Mucosa of rectum (tissue), 2 donors: Measurements from ENCODE around the gene DNAJA4.

Source experiments
- H3K27ac ChIP-seq, 2 donors: one replicate each; pipeline ENCODE4 v1.7.0; 2013; ENCODE audit warnings: inconsistent platforms in 2 of 2, low read depth in 2 of 2, low read length in 2 of 2
- H3K27me3 ChIP-seq, 2 donors: one replicate each; pipeline ENCODE4 v1.7.0; 2013; ENCODE audit warnings: low read length in 2 of 2; ENCODE audit not compliant: control insufficient read depth in 2 of 2, insufficient read depth in 2 of 2
- H3K36me3 ChIP-seq, 2 donors: one replicate each; pipeline ENCODE4 v1.7.0; 2013; ENCODE audit warnings: low read length in 2 of 2; ENCODE audit not compliant: control insufficient read depth in 2 of 2, insufficient read depth in 2 of 2
- H3K4me1 ChIP-seq, 2 donors: one replicate each; pipeline ENCODE4 v1.7.0; 2013; ENCODE audit warnings: low read length in 2 of 2, mild to moderate bottlenecking in 1 of 2; ENCODE audit not compliant: control insufficient read depth in 2 of 2, insufficient read depth in 2 of 2
- H3K4me3 ChIP-seq, 2 donors: one replicate each; pipeline ENCODE4 v1.7.0; 2013; ENCODE audit warnings: low read length in 2 of 2
- H3K9ac ChIP-seq, 2 donors: one replicate each; pipeline ENCODE4 v1.7.0; 2013; ENCODE audit warnings: low read length in 2 of 2, low read depth in 1 of 2, mild to moderate bottlenecking in 1 of 2
- H3K9me3 ChIP-seq, 2 donors: one replicate each; pipeline ENCODE4 v1.7.0; 2013; ENCODE audit warnings: low read length in 2 of 2; ENCODE audit not compliant: control insufficient read depth in 2 of 2
- donor health status: healthy.
- donor health status: Normal muscosa, but diverticular disease.

The DNAJA4 gene

DNA sequence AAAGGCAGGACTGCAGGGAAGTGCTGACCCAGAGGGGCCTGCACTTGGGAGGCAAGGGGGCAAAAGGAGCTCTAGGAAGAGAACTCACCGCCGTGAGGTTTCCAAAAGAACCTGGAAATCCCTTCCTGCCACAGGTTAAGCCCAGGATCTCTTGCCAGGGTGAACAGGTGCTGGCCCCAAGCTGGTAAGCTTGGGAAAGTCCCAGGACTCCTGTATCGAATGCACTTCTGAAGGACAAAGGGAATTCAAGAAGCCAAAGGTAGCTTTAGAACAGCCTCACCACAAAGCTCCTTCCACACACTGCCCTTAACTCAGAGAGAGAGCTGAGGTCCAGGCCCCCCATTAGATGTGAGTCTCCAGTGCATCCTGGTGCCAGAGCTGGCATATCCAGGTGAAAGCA lies 46.9 kb downstream of the DNAJA4 start:
- no peaks in the 10 kb centered on the region for H3K27me3 ChIP-seq
- no peak overlapping the region for H3K4me3 ChIP-seq
- no peaks in the 10 kb centered on the region for H3K9me3 ChIP-seq
- no peak overlapping the region for H3K27ac ChIP-seq
- H3K36me3 ChIP-seq: no peaks in the 10 kb centered on the region
- peaks cover 9 to 15% of the 10 kb centered on the region in 2 donors for H3K4me1 ChIP-seq
- H3K9ac ChIP-seq: no peak overlapping the region

GRCh38 chr15:78312536-78312935 lies 48.2 kb downstream of the DNAJA4 start:
- Histone ChIP-seq H3K27ac (no peak overlapping the region), H3K9me3 (no peaks in the 10 kb centered on the region), H3K9ac (no peak overlapping the region), H3K4me3 (no peak overlapping the region), H3K27me3 (no peaks in the 10 kb centered on the region), H3K4me1 (peaks cover 11 to 24% of the 10 kb centered on the region in 2 donors), H3K36me3 (no peaks in the 10 kb centered on the region)

DNA sequence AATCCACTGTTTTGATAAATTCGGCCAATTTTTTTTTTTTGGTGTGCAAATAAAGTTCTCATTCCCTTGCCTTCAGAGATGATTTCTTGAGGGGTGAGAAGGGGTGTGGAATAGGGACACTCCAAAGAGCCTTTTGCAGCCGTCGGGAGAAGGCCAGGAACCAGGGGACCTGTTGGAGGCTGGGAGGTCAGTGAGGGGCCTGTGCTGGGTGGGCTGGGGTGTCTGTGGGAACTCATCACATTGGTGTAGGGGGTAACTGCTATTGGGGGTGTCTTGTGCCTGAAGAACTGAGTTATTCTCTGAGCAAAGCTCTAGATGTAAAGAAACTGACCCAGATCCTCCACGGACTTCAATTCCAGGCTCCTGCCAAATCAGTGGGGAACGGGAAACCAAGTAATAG lies 48.6 kb downstream of the DNAJA4 start:
- H3K9ac ChIP-seq: no peak overlapping the region
- no peak overlapping the region for H3K4me3 ChIP-seq
- no peak overlapping the region for H3K27ac ChIP-seq
- H3K4me1 ChIP-seq: peaks cover 11 to 24% of the 10 kb centered on the region in 2 donors
- no peaks in the 10 kb centered on the region for H3K9me3 ChIP-seq
- no peaks in the 10 kb centered on the region for H3K27me3 ChIP-seq
- no peaks in the 10 kb centered on the region for H3K36me3 ChIP-seq

GRCh38 chr15:78313383-78313782 lies 49.0 kb downstream of the DNAJA4 start:
- H3K27me3 ChIP-seq: no peaks in the 10 kb centered on the region
- no peaks in the 10 kb centered on the region for H3K36me3 ChIP-seq
- no peak overlapping the region for H3K27ac ChIP-seq
- H3K4me1 ChIP-seq: peaks cover 11 to 20% of the 10 kb centered on the region in 2 donors
- H3K9me3 ChIP-seq: no peaks in the 10 kb centered on the region
- H3K4me3 ChIP-seq: no peak overlapping the region
- H3K9ac ChIP-seq: no peak overlapping the region

GRCh38 chr15:78314181-78314581 lies 49.8 kb downstream of the DNAJA4 start:
- H3K27ac ChIP-seq: no peak overlapping the region
- H3K36me3 ChIP-seq: no peaks in the 10 kb centered on the region
- no peak overlapping the region for H3K4me3 ChIP-seq
- H3K9me3 ChIP-seq: no peaks in the 10 kb centered on the region
- H3K27me3 ChIP-seq: no peaks in the 10 kb centered on the region
- no peak overlapping the region for H3K9ac ChIP-seq
- peaks cover 11 to 17% of the 10 kb centered on the region in 2 donors for H3K4me1 ChIP-seq

DNA sequence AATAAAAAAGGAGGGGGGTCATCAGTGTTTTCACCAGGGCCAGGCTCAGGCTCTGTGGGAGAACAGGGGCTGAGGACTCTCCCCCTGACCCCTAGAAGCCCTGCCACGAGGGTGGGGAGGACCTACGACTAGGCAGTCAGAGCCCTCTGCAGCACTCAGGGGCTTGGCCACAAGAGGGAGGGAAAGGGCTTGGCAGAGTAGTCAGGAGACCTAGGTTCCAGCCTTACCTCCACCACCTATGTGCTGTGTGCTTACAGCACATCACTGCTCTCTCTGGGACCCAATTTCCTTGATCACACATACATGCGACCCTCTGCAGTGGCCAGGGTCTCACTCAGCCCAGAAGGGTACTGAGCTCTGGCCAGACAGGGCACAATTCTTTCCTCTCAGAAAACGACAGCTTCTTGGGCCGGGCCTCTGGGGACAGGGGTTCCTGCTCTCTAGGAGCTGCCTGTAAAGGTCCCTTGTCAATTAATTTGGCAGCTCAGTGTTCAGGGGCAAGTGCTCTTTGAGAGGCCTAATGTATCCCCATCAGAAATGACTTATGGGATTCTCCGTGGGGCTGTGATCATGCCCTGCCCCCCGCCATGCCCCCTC lies 51.4 kb downstream of the DNAJA4 start:
- Histone ChIP-seq H3K9me3 (no peaks in the 10 kb centered on the region), H3K27ac (peak overlapping the region; percentile 88 to 90), H3K36me3 (no peaks in the 10 kb centered on the region), H3K9ac (peak overlapping the region; percentile 0 to 58), H3K27me3 (no peaks in the 10 kb centered on the region), H3K4me1 (peaks cover 11 to 17% of the 10 kb centered on the region in 2 donors), H3K4me3 (peak overlapping the region in 1 of 2 donors; percentile 34)

GRCh38 chr15:78316283-78317083 lies 52.1 kb downstream of the DNAJA4 start:
- Histone ChIP-seq H3K4me1 (peaks cover 11 to 17% of the 10 kb centered on the region in 2 donors), H3K9ac (peak overlapping the region; percentile 47 to 58), H3K27me3 (no peaks in the 10 kb centered on the region), H3K9me3 (no peaks in the 10 kb centered on the region), H3K36me3 (no peaks in the 10 kb centered on the region), H3K27ac (peak overlapping the region; percentile 88 to 90), H3K4me3 (peak overlapping the region; percentile 31 to 42)

DNA sequence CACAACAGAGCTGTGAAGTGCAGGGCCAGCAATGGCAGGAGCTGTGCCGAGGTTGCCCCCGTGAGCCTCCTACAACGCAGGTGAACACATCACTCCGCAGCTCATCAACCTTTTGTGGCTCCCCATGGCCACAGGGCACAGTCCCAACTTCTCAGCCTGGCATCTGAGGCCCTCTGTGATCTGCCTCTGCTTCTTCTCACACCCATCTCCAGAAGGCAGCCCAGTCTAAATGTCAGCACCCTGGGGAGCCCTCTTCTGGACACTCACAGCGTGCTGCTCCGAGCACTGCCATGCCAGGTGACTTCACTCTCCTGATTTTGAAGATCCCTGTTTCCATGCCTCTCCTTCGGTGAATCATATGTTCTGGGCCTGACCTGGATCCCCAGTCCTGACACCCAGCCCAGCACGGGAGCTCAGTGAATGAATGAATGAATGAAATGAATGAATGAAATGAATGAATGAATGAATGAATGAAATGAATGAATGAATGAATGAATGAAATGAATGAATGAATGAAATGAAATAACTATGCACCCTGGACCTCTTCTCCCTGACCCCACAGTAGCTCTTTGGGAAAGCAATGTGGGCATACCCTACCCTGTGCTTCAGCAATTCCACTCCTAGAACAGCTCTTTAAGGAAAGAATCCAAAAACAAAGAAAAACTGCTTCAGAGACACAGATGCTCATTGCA lies 52.9 kb downstream of the DNAJA4 start:
- Histone ChIP-seq H3K36me3 (no peaks in the 10 kb centered on the region), H3K4me1 (peaks cover 11 to 17% of the 10 kb centered on the region in 2 donors), H3K27me3 (no peaks in the 10 kb centered on the region), H3K9me3 (no peaks in the 10 kb centered on the region), H3K27ac (peak overlapping the region; percentile 88 to 90), H3K9ac (peak overlapping the region; percentile 47 to 58), H3K4me3 (peak overlapping the region; percentile 37 to 42)

DNA sequence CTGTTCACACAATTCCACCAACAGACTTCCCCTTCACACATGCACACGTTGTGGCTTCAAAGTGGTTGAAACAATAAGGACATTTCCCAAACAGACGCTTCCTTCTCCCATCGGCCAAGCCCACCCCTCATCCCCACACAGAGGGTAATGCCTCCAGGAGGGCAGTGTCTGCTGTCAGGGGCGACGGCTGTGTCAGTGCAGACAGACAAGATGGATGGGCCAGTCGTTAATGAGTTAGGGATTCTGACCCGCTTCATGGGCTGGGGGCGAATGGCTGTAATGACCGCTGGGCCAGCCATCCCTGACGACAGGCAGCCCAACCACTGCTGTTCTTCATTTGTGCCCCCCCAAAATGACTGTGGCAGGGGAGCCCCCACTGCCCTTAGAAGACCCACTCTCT lies 55.2 kb downstream of the DNAJA4 start:
- Histone ChIP-seq H3K36me3 (no peaks in the 10 kb centered on the region), H3K9me3 (no peaks in the 10 kb centered on the region), H3K9ac (no peak overlapping the region), H3K27ac (no peak overlapping the region), H3K4me3 (no peak overlapping the region), H3K4me1 (peaks cover 11 to 17% of the 10 kb centered on the region in 2 donors), H3K27me3 (no peaks in the 10 kb centered on the region)

DNA sequence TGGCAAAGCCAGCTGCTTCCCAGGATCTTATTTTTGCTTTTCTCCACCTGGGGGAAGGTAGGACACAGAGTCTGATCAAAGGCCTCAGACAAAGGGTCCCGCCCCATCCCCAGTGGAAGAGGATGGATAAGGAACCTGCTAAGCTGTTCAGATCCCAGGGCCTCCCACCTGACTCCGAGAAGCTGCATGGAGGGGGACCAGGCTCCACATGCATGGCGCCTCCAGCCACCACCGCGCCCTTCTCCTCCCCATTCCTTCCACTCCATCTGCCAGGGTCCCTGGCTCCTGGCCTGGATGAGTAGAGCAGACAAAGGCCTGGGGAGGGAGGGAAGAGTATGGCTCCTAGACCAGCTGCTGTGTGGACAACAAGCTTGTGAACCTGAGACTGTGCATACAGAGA lies 55.8 kb downstream of the DNAJA4 start:
- Histone ChIP-seq H3K27me3 (no peaks in the 10 kb centered on the region), H3K27ac (no peak overlapping the region), H3K9me3 (no peaks in the 10 kb centered on the region), H3K4me3 (no peak overlapping the region), H3K4me1 (peaks cover 11 to 17% of the 10 kb centered on the region in 2 donors), H3K9ac (no peak overlapping the region), H3K36me3 (no peaks in the 10 kb centered on the region)
